HepG2 (cell line): Measurements from ENCODE around the gene CHP1. TPM values are rescaled to one million over a fixed set of nuclear protein-coding genes. Genes with fewer than 3 reads are reported as not detected.

ENCODE experiments used
- AGO1 ChIP-seq: fragments of 200-400 bp; formaldehyde crosslinking; IDR thresholded peaks from 2 replicates; pipeline ENCODE4 v1.6.1; 2017; ENCODE audit warnings: mild to moderate bottlenecking, low read depth, low read length, moderate library complexity; ENCODE audit not compliant: poor library complexity, severe bottlenecking
- ELF1 ChIP-seq: sonication (generic); formaldehyde crosslinking; IDR thresholded peaks from 2 replicates; pipeline ENCODE4 v1.4.0; 2020; ENCODE audit warnings: missing genetic modification reagents
- KLF13 ChIP-seq: sonication (generic); formaldehyde crosslinking; IDR thresholded peaks from 2 replicates; pipeline ENCODE4 v1.4.0; 2020; ENCODE audit warnings: mild to moderate bottlenecking, missing genetic modification reagents
- NCOR1 ChIP-seq: fragments of 200-600 bp; sonication (generic); IDR thresholded peaks from 2 replicates; pipeline ENCODE4 v1.7.0; 2017; ENCODE audit warnings: antibody characterized with exemption, low read length, borderline replicate concordance
- RAD21 ChIP-seq: fragments of 450-650 bp; formaldehyde crosslinking; IDR thresholded peaks from 2 replicates; pipeline ENCODE4 v1.5.0; 2020; ENCODE audit warnings: mild to moderate bottlenecking
- RNF2 ChIP-seq: fragments of 450-650 bp; conservative IDR thresholded peaks from 2 replicates; pipeline ENCODE4 v1.6.1; 2016; ENCODE audit warnings: low read depth
- YEATS2 ChIP-seq: sonication (generic); formaldehyde crosslinking; IDR thresholded peaks from 2 replicates; pipeline ENCODE4 v1.4.0; 2020; ENCODE audit warnings: missing genetic modification reagents, borderline replicate concordance
- ZNF232 ChIP-seq: sonication (generic); formaldehyde crosslinking; IDR thresholded peaks from 2 replicates; pipeline ENCODE4 v1.4.0; 2020; ENCODE audit warnings: missing genetic modification reagents, borderline replicate concordance
- ZNF256 ChIP-seq: sonication (generic); formaldehyde crosslinking; conservative IDR thresholded peaks from 2 replicates; pipeline ENCODE4 v1.4.0; 2020; ENCODE audit warnings: missing genetic modification reagents
- ZNF33B ChIP-seq: sonication (generic); formaldehyde crosslinking; IDR thresholded peaks from 2 replicates; pipeline ENCODE4 v1.5.1; 2020; ENCODE audit warnings: mild to moderate bottlenecking, missing genetic modification reagents
- ZNF562 ChIP-seq: sonication (generic); formaldehyde crosslinking; IDR thresholded peaks from 2 replicates; pipeline ENCODE4 v1.8.0; 2022; ENCODE audit warnings: missing genetic modification reagents, borderline replicate concordance
- ZNF749 ChIP-seq: sonication (generic); formaldehyde crosslinking; IDR thresholded peaks from 2 replicates; pipeline ENCODE4 v1.8.0; 2022; ENCODE audit warnings: mild to moderate bottlenecking, missing genetic modification reagents, moderate library complexity, borderline replicate concordance
- polyA plus RNA-seq, 8 experiments: library from polyadenylated mRNA; depleted of rRNA in 3 of 8; stranded (reverse) in 7 of 8; unstranded in 1 of 8; fragments of >200 nt; fragmentation: Illumina TruSeq in 4 of 8; extraction: Trizol in 4 of 8; gene quantifications; 2 replicates each; pipeline versions ENCODE4 v1.2.1 to v1.2.3, GENCODE V29; 2011 to 2016; ENCODE audit warnings: low read depth in 4 of 8, missing spikeins in 1 of 8, mixed read lengths in 1 of 8; ENCODE audit not compliant: insufficient read depth in 1 of 8
- total RNA-seq, 5 experiments: library from RNA; depleted of rRNA; stranded (reverse); fragments of >200 nt; fragmentation: Illumina TruSeq; extraction: Trizol; gene quantifications; 2 replicates each; pipeline ENCODE4 v1.2.3, GENCODE V29; 2016; ENCODE audit warnings: low read depth in 1 of 5
- TF ChIP-seq, protein P1 (sequence below): sonication (generic); formaldehyde crosslinking; IDR thresholded peaks from 2 replicates; pipeline ENCODE4 v1.4.0; 2020; ENCODE audit warnings: missing genetic modification reagents
- TF ChIP-seq, protein P2 (sequence below): IDR thresholded peaks from 2 replicates; pipeline ENCODE4 v1.6.1; 2016; ENCODE audit warnings: missing compliant biosample characterization, missing genetic modification reagents, borderline replicate concordance
- TF ChIP-seq, protein P3 (sequence below): sonication (generic); formaldehyde crosslinking; IDR thresholded peaks from 2 replicates; pipeline ENCODE4 v1.5.0; 2020; ENCODE audit warnings: missing genetic modification reagents
- TF ChIP-seq, protein P4 (sequence below): sonication (generic); formaldehyde crosslinking; IDR thresholded peaks from 2 replicates; pipeline ENCODE4 v1.8.0; 2022; ENCODE audit warnings: mild to moderate bottlenecking, missing genetic modification reagents

Gene CHP1
- total and polyA plus RNA-seq, 2 of the 13 experiments (the other 11 are each of a cell fraction or from before 2014, with no cell fraction given) = 49.6 to 76.4 TPM

DNA sequence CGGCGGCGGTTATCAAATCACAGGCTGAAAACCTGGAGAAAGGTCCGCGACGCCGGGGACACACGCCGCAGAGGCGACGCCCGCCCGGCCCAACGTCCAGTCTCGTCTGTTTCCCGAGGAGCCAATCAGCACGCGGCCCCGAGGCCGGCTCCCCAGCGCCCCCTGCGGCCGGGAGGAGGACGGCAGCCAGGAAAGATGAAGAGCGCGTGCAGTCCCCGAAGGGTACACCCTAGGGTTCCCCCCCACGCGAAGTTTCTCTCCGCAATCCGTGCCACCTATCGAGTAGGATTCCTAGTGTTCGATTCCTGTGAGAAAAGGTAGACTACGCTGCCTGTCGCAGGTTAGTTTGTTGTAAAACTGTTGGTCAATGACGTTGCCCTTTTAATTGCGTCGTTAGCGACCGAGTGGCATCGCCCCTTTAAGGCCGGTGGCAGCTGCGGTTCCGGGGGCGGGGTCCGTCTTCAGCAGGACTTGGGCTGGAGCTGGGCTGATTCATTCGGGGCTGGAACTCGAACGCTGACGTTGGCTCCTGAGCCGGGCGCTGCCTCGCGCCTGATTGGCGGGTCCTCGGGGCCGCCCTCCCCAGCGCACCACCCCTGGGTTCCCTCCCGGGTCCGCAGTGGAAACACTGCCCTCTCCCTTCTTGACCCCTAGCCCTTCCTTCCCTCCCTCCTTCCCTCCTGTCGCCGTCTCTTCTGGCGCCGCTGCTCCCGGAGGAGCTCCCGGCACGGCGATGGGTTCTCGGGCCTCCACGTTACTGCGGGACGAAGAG, at the start of gene CHP1, which contains the start of gene EXD1 (continued):
- TF ChIP-seq AGO1 (no peak), ZNF749 (CRISPR knock-in tag) (peak; percentile 92), ZNF562 (peak; percentile 87; the same call in 1 of the 2 replicates), KLF13 (CRISPR knock-in tag) (peak; percentile 79), NCOR1 (no peak; the same call in 1 of the 2 replicates), ZNF256 (CRISPR knock-in tag) (0 out of 2 replicates have a peak, but pooled peaks have one; percentile 76), YEATS2 (CRISPR knock-in tag) (peak; percentile 73; the same call in 1 of the 2 replicates), ZNF33B (CRISPR knock-in tag) (peak; percentile 95), ELF1 (peak; percentile 76), RNF2 (peak; percentile 98), ZNF232 (CRISPR knock-in tag) (peak; percentile 67; the same call in 1 of the 2 replicates), RAD21 (peak; percentile 58; the same call in 1 of the 2 replicates)
- TF ChIP-seq, protein P1, sequence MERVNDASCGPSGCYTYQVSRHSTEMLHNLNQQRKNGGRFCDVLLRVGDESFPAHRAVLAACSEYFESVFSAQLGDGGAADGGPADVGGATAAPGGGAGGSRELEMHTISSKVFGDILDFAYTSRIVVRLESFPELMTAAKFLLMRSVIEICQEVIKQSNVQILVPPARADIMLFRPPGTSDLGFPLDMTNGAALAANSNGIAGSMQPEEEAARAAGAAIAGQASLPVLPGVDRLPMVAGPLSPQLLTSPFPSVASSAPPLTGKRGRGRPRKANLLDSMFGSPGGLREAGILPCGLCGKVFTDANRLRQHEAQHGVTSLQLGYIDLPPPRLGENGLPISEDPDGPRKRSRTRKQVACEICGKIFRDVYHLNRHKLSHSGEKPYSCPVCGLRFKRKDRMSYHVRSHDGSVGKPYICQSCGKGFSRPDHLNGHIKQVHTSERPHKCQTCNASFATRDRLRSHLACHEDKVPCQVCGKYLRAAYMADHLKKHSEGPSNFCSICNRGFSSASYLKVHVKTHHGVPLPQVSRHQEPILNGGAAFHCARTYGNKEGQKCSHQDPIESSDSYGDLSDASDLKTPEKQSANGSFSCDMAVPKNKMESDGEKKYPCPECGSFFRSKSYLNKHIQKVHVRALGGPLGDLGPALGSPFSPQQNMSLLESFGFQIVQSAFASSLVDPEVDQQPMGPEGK (CRISPR knock-in tag) = peak; percentile 85
- TF ChIP-seq, protein P2, sequence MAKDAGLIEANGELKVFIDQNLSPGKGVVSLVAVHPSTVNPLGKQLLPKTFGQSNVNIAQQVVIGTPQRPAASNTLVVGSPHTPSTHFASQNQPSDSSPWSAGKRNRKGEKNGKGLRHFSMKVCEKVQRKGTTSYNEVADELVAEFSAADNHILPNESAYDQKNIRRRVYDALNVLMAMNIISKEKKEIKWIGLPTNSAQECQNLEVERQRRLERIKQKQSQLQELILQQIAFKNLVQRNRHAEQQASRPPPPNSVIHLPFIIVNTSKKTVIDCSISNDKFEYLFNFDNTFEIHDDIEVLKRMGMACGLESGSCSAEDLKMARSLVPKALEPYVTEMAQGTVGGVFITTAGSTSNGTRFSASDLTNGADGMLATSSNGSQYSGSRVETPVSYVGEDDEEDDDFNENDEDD (CRISPR knock-in tag) = peak; percentile 97
- TF ChIP-seq, protein P3, sequence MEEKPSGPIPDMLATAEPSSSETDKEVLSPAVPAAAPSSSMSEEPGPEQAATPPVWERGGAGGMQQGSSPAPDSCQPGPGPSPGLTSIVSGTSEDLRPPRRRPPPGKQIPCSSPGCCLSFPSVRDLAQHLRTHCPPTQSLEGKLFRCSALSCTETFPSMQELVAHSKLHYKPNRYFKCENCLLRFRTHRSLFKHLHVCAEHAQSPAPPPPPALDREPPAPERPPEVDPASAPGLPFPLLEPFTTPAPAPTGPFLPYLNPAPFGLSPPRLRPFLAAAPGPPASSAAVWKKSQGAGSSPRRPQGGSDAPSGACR (CRISPR knock-in tag) = peak; percentile 3; the same call in 1 of the 2 replicates
- TF ChIP-seq, protein P4, sequence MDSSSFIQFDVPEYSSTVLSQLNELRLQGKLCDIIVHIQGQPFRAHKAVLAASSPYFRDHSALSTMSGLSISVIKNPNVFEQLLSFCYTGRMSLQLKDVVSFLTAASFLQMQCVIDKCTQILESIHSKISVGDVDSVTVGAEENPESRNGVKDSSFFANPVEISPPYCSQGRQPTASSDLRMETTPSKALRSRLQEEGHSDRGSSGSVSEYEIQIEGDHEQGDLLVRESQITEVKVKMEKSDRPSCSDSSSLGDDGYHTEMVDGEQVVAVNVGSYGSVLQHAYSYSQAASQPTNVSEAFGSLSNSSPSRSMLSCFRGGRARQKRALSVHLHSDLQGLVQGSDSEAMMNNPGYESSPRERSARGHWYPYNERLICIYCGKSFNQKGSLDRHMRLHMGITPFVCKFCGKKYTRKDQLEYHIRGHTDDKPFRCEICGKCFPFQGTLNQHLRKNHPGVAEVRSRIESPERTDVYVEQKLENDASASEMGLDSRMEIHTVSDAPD = peak; percentile 35; the same call in 1 of the 2 replicates
